Thoracic aorta (tissue), 2 donors: Measurements from ENCODE around the gene TUBB1. TPM values are rescaled to one million over a fixed set of nuclear protein-coding genes. Genes with fewer than 3 reads are reported as not detected.
A peak's percentile ranks its signal among the peaks of the same experiment; 100 is the strongest.

Experiments
- ATAC-seq: fragments of 150-250 bp; one replicate; pipeline ENCODE4 v1.8.0; 2017; ENCODE audit warnings: low read depth; ENCODE audit not compliant: insufficient number of reproducible peaks, low FRiP score
- DNase-seq: peaks from one replicate; pipeline ENCODE4 v3.0.0-alpha.2; 2020; ENCODE audit warnings: low spot score
- H3K27ac ChIP-seq, 2 donors: fragments of 200-600 bp; sonication (generic); 1 replicate in 1 of 2; 2 replicates in 1 of 2; pipeline ENCODE4 v1.5.1; 2016; ENCODE audit warnings: mild to moderate bottlenecking in 2 of 2, moderate library complexity in 2 of 2
- H3K27me3 ChIP-seq: fragments of 200-600 bp; sonication (generic); replicated peaks from 2 replicates; pipeline ENCODE4 v1.6.0; 2016; ENCODE audit warnings: mild to moderate bottlenecking; ENCODE audit not compliant: insufficient read depth
- H3K36me3 ChIP-seq: fragments of 200-600 bp; sonication (generic); one replicate; pipeline ENCODE4 v1.5.1; 2016
- H3K4me1 ChIP-seq, 2 donors: fragments of 200-600 bp; sonication (generic); 1 replicate in 1 of 2; 2 replicates in 1 of 2; pipeline versions ENCODE4 v1.5.1 to v1.6.0; 2016; ENCODE audit warnings: low read depth in 2 of 2, mild to moderate bottlenecking in 1 of 2; ENCODE audit not compliant: control insufficient read depth in 1 of 2
- H3K4me3 ChIP-seq: fragments of 200-600 bp; sonication (generic); 2 replicates; pipeline ENCODE4 v1.5.1; 2016; ENCODE audit warnings: mild to moderate bottlenecking
- H3K9me3 ChIP-seq: fragments of 200-600 bp; sonication (generic); 2 replicates; pipeline ENCODE4 v1.5.1; 2016
- total RNA-seq, 2 donors: library from RNA; depleted of rRNA; stranded (reverse); fragments of >200 nt; gene quantifications; one replicate each; pipeline versions ENCODE4 v1.1.0 to v1.2.3, GENCODE V29; 2016
- TF ChIP-seq, protein P1 (sequence below): fragments of 200-600 bp; sonication (generic); IDR thresholded peaks from one replicate; pipeline ENCODE4 v1.5.1; 2019; ENCODE audit warnings: antibody characterized with exemption

The TUBB1 gene
- total RNA-seq, 2 donors from 2014 or later, result 0.54 TPM; not detected in 1

DNA sequence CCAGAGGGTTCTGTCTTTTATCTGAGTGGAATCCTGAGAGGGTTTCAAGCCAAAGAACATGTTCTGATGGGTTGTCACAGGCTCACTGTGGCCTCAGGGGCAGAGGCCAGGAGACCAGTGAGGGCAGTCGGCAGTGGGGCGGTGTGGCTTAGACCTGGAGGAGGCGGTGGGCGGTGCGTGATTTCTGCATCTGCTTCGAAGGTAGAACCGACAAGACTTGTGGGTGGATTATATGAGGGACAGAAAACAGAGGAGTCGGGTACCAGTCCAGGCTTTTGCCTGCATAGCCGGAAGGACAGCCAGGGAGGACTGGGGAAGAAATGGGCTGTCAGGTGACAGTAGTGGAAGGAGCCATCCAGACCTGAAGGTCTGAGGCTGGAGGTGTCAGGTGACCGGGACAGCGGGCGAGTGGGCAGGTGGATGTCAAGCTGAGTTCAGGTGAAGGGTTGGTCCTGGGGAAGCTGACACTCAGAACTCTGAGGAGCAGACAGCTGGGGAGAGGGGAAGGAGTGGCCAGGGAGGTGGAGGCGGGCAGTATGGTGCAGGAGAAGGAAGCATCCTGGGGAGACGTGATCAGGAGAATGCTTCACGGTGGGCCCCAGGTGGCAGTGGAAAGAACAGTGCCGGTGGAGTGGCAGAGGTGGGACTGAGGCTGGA, 15.3 kb upstream of the TUBB1 start:
- DNase-seq (no peak), ATAC-seq (no peak)
- no peaks in the 10 kb centered on the region for H3K27me3 ChIP-seq
- H3K4me3 ChIP-seq, result peak overlapping the region; percentile 81
- peaks cover 19% of the 10 kb centered on the region for H3K36me3 ChIP-seq
- TF ChIP-seq, protein P1, sequence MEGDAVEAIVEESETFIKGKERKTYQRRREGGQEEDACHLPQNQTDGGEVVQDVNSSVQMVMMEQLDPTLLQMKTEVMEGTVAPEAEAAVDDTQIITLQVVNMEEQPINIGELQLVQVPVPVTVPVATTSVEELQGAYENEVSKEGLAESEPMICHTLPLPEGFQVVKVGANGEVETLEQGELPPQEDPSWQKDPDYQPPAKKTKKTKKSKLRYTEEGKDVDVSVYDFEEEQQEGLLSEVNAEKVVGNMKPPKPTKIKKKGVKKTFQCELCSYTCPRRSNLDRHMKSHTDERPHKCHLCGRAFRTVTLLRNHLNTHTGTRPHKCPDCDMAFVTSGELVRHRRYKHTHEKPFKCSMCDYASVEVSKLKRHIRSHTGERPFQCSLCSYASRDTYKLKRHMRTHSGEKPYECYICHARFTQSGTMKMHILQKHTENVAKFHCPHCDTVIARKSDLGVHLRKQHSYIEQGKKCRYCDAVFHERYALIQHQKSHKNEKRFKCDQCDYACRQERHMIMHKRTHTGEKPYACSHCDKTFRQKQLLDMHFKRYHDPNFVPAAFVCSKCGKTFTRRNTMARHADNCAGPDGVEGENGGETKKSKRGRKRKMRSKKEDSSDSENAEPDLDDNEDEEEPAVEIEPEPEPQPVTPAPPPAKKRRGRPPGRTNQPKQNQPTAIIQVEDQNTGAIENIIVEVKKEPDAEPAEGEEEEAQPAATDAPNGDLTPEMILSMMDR, result no peak
- H3K9me3 ChIP-seq, result no peaks in the 10 kb centered on the region
- peak overlapping the region in 1 of 2 donors; percentile 89 for H3K27ac ChIP-seq
- H3K4me1 ChIP-seq, result peaks cover 20 to 41% of the 10 kb centered on the region in 2 donors

DNA sequence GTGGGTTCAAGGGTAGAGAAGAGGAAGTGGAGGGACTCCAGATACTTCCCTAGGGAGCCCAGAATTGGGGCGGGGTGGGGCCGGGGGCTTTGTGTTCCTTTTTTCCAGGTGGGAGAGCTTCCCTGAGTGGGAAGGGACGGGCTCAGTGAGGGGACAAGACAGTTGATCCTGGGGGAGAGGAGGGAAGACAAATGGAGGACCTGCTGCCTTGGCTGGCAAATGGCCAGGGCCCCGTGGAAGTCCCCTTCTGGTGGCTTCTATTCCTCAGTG, 14.8 kb upstream of the TUBB1 start:
- Histone ChIP-seq H3K9me3 (no peaks in the 10 kb centered on the region), H3K4me3 (peak overlapping the region; percentile 81), H3K36me3 (peaks cover 15% of the 10 kb centered on the region), H3K27ac (peak overlapping the region in 1 of 2 donors; percentile 89), H3K27me3 (no peaks in the 10 kb centered on the region), H3K4me1 (peaks cover 20 to 41% of the 10 kb centered on the region in 2 donors)
- ATAC-seq (no peak), DNase-seq (no peak)
- TF ChIP-seq, protein P1, result no peak

DNA sequence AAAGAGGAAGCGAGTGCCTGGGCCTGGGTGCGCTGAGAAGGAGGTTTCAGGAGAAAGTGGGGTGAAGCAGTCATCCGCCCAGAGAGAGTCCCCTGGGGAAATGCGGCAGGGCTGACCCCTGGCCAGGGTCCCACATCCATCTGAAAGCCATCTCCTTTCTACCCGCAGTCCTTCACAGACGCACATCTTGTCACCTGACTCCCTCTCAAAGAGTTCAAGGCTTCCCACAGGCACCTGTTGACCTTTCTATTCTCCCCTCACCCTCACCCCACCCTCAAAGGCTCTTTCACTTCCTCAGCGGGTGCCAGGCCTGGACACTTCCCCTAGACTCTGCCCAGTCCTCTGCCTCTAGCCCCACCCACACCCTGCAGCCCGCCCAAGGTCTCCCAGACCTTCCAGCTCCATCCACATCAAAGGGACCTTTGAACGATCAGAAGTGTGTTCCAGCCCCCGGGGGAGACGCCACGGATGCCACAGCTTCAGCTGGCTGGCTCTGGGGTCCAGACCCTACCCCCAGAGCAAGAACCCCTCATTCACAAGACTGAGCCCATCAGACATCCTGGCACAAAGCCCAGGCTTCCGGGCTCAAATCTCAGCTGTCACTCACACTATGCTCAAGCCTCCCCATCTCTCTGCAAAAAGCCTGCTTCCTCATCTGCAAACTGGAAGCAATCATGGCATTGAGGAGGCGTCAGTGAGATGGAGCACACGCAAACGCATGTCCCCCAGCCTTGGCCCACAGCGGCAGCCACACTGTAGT, 14.3 kb upstream of the TUBB1 start:
- peaks cover 20 to 41% of the 10 kb centered on the region in 2 donors for H3K4me1 ChIP-seq
- H3K27ac ChIP-seq, result peak overlapping the region; percentile 82 to 89
- H3K9me3 ChIP-seq, result no peaks in the 10 kb centered on the region
- H3K4me3 ChIP-seq, result peak overlapping the region; percentile 81
- DNase-seq (no peak), ATAC-seq (no peak)
- H3K36me3 ChIP-seq, result peaks cover 14% of the 10 kb centered on the region
- TF ChIP-seq, protein P1, result no peak
- H3K27me3 ChIP-seq, result no peaks in the 10 kb centered on the region

DNA sequence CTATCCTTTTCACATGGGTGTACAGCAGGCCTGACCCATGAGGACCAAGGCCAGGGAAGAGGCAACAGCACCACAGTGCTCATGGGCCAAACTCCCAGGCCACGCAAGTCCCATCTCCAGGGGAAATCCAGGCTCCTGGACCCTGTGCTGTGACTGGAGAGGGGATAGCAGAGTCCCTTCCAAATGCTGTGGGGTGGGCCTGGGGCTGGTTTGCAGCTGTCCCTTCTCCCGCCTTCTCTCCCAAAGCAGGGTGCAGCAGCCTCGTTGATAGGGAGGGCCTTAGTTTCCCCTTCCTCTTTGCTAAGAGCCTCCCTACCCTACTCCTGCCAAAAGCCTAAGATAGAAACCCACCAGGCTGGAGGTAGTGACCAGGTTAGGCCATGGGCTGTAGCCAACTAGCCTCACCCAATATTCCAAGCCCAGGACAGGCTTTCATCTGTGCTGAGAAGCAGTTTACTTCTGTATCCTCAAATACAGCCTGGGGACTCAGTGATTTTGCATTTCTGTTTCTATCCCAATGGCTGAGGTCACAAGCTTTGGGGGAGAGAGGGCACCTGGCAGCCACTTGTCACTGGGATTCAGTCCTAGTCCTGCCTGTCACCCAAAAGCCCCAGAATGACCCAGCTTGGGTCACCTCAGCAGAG, 13.6 kb upstream of the TUBB1 start:
- peaks cover 27 to 46% of the 10 kb centered on the region in 2 donors for H3K4me1 ChIP-seq
- H3K27me3 ChIP-seq, result no peaks in the 10 kb centered on the region
- peak overlapping the region; percentile 82 to 89 for H3K27ac ChIP-seq
- TF ChIP-seq, protein P1, result no peak
- no peak for DNase-seq
- peaks cover 8% of the 10 kb centered on the region for H3K36me3 ChIP-seq
- no peak for ATAC-seq
- peak overlapping the region; percentile 81 for H3K4me3 ChIP-seq
- no peaks in the 10 kb centered on the region for H3K9me3 ChIP-seq

DNA sequence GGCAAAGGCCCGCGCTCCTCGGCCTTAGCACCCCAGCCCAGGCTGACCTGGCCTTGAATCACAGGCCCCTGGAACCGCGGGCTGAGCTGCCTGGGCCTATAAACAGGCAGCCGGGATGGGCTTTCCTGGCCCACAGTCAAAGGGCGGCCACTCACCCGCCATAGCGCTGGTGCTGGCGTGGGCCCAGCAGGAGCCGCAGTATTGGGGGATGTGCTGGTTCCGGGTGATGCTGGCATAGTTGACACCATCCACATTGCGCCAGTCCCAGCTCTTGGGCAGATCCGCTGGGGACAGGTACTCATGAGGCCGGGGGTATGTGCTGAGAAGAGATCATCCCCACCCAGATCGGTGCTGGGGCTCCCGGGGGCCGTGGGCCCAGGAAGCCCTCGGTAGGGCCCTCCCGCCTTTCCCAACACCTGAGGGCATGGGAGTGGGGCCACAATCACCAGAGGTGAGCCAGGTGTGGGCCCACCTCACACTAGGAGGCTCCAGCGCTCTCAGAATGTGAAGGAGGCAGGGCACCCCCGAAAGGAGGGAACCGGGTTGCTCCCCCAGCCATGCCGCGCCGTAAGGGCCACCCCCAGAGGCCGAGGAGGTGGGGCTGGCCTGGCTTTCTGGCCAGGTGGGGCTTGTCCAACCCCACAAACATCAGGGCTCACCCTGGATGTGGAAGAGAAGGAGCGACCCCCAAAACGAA, 12.9 kb upstream of the TUBB1 start:
- peaks cover 33 to 53% of the 10 kb centered on the region in 2 donors for H3K4me1 ChIP-seq
- DNase-seq (no peak), ATAC-seq (no peak)
- H3K9me3 ChIP-seq, result no peaks in the 10 kb centered on the region
- TF ChIP-seq, protein P1, result no peak
- peak overlapping the region; percentile 82 to 89 for H3K27ac ChIP-seq
- peak overlapping the region; percentile 81 for H3K4me3 ChIP-seq
- no peaks in the 10 kb centered on the region for H3K27me3 ChIP-seq
- H3K36me3 ChIP-seq, result peaks cover 3% of the 10 kb centered on the region
